ENCODE data around the gene DNASE1. TPM values are rescaled to one million over a fixed set of nuclear protein-coding genes. Genes with fewer than 3 reads are reported as not detected.

The DNASE1 gene
- total RNA-seq, 1 experiment from 2014 or later: 63.3 TPM

- TF ChIP-seq EZH2 (IDR thresholded peaks at IDR 0.05; ENCODE audit: low read depth): no peak
- TF ChIP-seq, protein P1, sequence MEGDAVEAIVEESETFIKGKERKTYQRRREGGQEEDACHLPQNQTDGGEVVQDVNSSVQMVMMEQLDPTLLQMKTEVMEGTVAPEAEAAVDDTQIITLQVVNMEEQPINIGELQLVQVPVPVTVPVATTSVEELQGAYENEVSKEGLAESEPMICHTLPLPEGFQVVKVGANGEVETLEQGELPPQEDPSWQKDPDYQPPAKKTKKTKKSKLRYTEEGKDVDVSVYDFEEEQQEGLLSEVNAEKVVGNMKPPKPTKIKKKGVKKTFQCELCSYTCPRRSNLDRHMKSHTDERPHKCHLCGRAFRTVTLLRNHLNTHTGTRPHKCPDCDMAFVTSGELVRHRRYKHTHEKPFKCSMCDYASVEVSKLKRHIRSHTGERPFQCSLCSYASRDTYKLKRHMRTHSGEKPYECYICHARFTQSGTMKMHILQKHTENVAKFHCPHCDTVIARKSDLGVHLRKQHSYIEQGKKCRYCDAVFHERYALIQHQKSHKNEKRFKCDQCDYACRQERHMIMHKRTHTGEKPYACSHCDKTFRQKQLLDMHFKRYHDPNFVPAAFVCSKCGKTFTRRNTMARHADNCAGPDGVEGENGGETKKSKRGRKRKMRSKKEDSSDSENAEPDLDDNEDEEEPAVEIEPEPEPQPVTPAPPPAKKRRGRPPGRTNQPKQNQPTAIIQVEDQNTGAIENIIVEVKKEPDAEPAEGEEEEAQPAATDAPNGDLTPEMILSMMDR (conservative IDR thresholded peaks at IDR 0.05): no peak
Measured at GRCh38 chr16:3625331-3625730, 29.2 kb upstream of the DNASE1 start.

DNA sequence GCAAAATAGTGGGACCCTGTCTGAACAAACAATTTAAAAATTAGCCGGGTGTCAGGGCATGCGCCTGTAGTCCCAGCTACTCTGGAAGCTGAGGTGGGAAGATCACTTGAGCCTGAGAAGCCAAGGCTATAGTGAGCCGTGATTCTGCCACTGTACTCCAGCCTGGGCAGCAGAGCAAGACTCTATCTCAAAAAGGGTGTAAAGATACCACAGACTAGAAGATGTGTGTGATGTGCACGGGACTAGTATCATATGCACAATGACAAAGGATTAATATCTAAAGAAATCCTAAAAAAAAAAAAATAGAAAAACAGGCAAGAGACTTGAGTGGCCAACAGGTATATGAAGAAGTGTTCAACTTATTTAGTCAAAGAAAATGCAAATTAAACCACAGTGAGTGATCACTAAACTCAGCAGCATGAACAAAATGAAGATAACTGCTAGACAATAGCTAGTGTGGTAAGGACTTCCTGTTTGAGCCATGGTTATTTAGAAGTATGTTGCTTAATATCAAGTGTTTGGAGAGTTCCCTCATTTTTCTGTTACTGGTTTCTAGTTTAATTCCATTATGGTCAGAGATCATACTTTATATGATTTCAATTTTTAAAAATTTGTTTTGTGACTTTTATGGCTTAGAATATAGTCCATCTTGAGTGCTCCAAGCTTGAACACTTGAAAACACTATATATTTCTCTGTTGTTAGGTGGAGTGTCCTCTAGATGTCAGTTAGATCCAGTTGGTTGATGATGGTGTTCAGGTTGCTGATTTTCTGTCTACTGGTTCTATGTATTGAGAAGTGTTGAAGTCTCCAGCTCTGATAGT, 28.4 kb upstream of the DNASE1 start:
- Histone ChIP-seq H3K4me2 (no peak overlapping the region), H3K27me3 (ENCODE audit: insufficient read depth, low read depth) (no peaks in the 10 kb centered on the region), H3K9me2 (ENCODE audit: insufficient read depth) (no peaks in the 10 kb centered on the region), H3F3A (ENCODE audit: insufficient read depth, low read depth) (no peaks in the 10 kb centered on the region; the same call in 1 of the 2 replicates), H3K9me3 (ENCODE audit: insufficient read depth, low read depth) (no peaks in the 10 kb centered on the region), H3K79me2 (ENCODE audit: low read depth) (no peaks in the 10 kb centered on the region), H3K27ac (no peak overlapping the region), H4K20me1 (ENCODE audit: insufficient read depth) (no peaks in the 10 kb centered on the region; the same call in 1 of the 2 replicates), H3K36me3 (ENCODE audit: low read depth) (no peaks in the 10 kb centered on the region), H2AFZ (no peak overlapping the region), H3K4me3 (no peak overlapping the region), H3K4me1 (replicated peaks; ENCODE audit: insufficient read depth) (no peaks in the 10 kb centered on the region)
- POLR2A ChIA-PET (ENCODE audit: unreplicated experiment): no interaction called here
- intact Hi-C loops (cut with micrococcal nuclease; ENCODE audit: unreplicated experiment): no loop called here
- CTCF ChIA-PET: no interaction called here
- no peak for DNase-seq
- no TSS peak for BruUV-seq (replicated peaks)
- TF ChIP-seq EZH2 (IDR thresholded peaks at IDR 0.05; ENCODE audit: low read depth): no peak
- TF ChIP-seq, protein P1 (conservative IDR thresholded peaks at IDR 0.05): no peak

More at GRCh38 chr16:3625331-3625730, 29.2 kb upstream of the DNASE1 start:
- no peaks in the 10 kb centered on the region; the same call in 1 of the 2 replicates for H3F3A ChIP-seq (ENCODE audit: insufficient read depth, low read depth)
- BruUV-seq (replicated peaks): no TSS peak
- ChIA-PET POLR2A (ENCODE audit: unreplicated experiment) (no interaction called here), CTCF (no interaction called here)
- intact Hi-C loops (cut with micrococcal nuclease; ENCODE audit: unreplicated experiment): no loop called here
- H3K9me3 ChIP-seq (ENCODE audit: insufficient read depth, low read depth): no peaks in the 10 kb centered on the region
- no peak overlapping the region for H3K4me3 ChIP-seq
- H3K9me2 ChIP-seq (ENCODE audit: insufficient read depth): no peaks in the 10 kb centered on the region
- H3K4me2 ChIP-seq: no peak overlapping the region
- no peak overlapping the region for H3K27ac ChIP-seq
- H3K27me3 ChIP-seq (ENCODE audit: insufficient read depth, low read depth): no peaks in the 10 kb centered on the region
- peaks cover 3% of the 10 kb centered on the region; the same call in 1 of the 2 replicates for H3K79me2 ChIP-seq (ENCODE audit: low read depth)
- H3K36me3 ChIP-seq (ENCODE audit: low read depth): no peaks in the 10 kb centered on the region
- no peak overlapping the region for H2AFZ ChIP-seq
- H4K20me1 ChIP-seq (ENCODE audit: insufficient read depth): no peaks in the 10 kb centered on the region; the same call in 1 of the 2 replicates
- no peak for DNase-seq
- no peaks in the 10 kb centered on the region for H3K4me1 ChIP-seq (replicated peaks; ENCODE audit: insufficient read depth)

GRCh38 chr16:3637371-3637923, 17.0 kb upstream of the DNASE1 start:
- TF ChIP-seq, protein P1 (conservative IDR thresholded peaks at IDR 0.05): no peak
- no peak for TF ChIP-seq EZH2 (IDR thresholded peaks at IDR 0.05; ENCODE audit: low read depth)
- Histone ChIP-seq H3K4me1 (replicated peaks; ENCODE audit: insufficient read depth) (peaks cover 6% of the 10 kb centered on the region), H3K79me2 (ENCODE audit: low read depth) (0 out of 2 replicates have a peak, but pooled peaks cover 4% of the 10 kb centered on the region), H3K4me3 (no peak overlapping the region), H4K20me1 (ENCODE audit: insufficient read depth) (peaks cover 13% of the 10 kb centered on the region), H3K9me2 (ENCODE audit: insufficient read depth) (no peaks in the 10 kb centered on the region), H3K36me3 (ENCODE audit: low read depth) (no peaks in the 10 kb centered on the region), H2AFZ (no peak overlapping the region), H3K9me3 (ENCODE audit: insufficient read depth, low read depth) (no peaks in the 10 kb centered on the region), H3K4me2 (no peak overlapping the region), H3K27me3 (ENCODE audit: insufficient read depth, low read depth) (no peaks in the 10 kb centered on the region), H3K27ac (no peak overlapping the region), H3F3A (ENCODE audit: insufficient read depth, low read depth) (peaks cover 8% of the 10 kb centered on the region; the same call in 1 of the 2 replicates)
- ChIA-PET CTCF (interaction anchor here (0.6 kb wide), 1 partner anchor 20 kb away, joined by 3 read pairs; no protein-coding TSS in a partner anchor), POLR2A (ENCODE audit: unreplicated experiment) (interaction anchor here (0.6 kb wide), 1 partner anchor 838 kb away, joined by 8 read pairs; no protein-coding TSS in a partner anchor)
- intact Hi-C loops (cut with micrococcal nuclease; ENCODE audit: unreplicated experiment): no loop called here
- BruUV-seq (replicated peaks): no TSS peak
- DNase-seq: no peak
